Measurements from ENCODE around the gene SARDH. TPM values are rescaled to one million over a fixed set of nuclear protein-coding genes. Genes with fewer than 3 reads are reported as not detected.

The SARDH gene
- total RNA-seq, 1 donor from 2014 or later = 12.9 TPM

GRCh38 chr9:133681658-133682306 is 56.4 kb downstream of the SARDH start:
- no peak for DNase-seq (ENCODE audit: low spot score in 2 of 2, unreplicated experiment in 2 of 2)
- Mint-ChIP-seq H3K36me3 (no peaks in the 10 kb centered on the region), H3K4me1 (peaks cover 13% of the 10 kb centered on the region), H3K27ac (no peak overlapping the region), H3K4me3 (no peak overlapping the region), H3K9me3 (no peaks in the 10 kb centered on the region), H3K27me3 (ENCODE audit: low read depth) (no peaks in the 10 kb centered on the region)
- TF ChIP-seq CTCF (IDR thresholded peaks at IDR 0.05; ENCODE audit: unreplicated experiment) = no peak

DNA sequence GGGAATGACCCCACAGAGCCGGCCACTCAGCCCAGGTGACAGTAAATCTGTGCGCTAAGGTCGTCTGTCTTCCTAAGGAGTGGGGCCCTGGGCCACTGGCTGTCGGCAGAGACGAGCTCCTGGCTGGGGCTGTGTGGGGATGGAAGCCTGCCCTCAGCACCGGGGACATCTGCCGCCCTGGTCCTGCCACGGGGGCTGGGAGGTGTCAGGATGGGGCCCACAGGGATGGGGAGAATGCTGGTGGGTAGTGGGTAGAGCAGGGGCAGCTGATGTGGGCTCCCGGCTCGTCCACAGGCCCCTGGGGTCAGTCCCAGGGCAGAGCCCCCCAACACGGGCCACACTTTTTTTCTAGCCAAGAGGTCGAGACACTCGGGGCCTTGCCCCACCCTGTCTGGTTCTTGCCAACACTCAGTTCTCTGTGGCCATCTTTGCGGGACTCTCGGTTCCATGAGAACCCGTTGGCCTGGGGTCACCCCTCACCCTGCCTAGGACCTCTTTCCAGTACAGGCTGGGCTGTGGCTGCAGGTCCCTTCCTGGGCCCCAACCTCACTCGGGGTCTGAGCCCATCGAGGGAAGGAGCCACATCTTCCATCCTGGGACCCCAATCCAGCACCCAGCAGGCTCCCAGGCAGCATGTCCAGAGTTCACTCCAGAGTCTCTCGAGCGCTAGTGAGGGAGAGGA is 57.0 kb downstream of the SARDH start:
- Mint-ChIP-seq H3K4me3 (no peak overlapping the region), H3K36me3 (no peaks in the 10 kb centered on the region)
- no peak for TF ChIP-seq CTCF (IDR thresholded peaks at IDR 0.05; ENCODE audit: unreplicated experiment)

DNA sequence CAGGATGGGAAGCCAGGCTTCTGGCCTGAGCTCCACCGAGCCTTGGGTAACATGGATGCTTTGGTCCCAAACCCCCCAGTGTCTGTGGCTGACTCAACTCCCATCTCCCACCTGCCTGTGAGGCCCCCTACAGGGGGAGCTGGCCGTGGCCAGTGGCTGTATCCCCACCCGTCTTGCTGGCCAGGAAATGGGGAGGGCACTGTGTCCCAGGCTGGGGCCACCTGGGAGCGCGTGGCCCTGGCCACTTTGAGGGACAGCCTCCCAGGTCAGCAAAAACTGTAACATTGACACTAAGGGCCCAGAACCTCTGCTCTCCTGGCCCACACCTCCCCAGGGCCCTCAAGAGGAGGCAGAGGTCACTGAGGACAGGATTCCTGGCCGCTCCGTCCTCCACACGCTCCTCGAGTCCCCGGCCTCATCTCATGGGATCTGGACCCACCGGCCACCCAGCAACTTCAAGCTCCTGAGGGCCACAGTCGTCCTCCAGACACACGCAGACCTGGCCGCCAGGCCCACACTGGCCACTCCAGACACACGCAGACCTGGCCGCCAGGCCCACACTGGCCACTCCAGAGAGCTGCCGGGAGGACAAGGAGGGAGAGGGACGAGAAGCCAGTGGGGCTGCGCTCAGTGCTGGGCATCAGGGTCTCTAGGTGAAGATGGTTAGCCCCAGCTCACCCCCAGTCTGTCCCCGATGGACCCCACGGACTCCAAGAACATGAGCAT is 57.7 kb downstream of the SARDH start:
- Mint-ChIP-seq H3K9me3 (no peaks in the 10 kb centered on the region), H3K27ac (no peak overlapping the region), H3K27me3 (ENCODE audit: low read depth) (no peaks in the 10 kb centered on the region), H3K4me3 (no peak overlapping the region), H3K4me1 (peaks cover 19% of the 10 kb centered on the region), H3K36me3 (no peaks in the 10 kb centered on the region)
- DNase-seq (ENCODE audit: low spot score in 2 of 2, unreplicated experiment in 2 of 2) = no peak
- no peak for TF ChIP-seq CTCF (IDR thresholded peaks at IDR 0.05; ENCODE audit: unreplicated experiment)

More for the DNA sequence above, 57.0 kb downstream of the SARDH start:
- no peak overlapping the region for H3K27ac Mint-ChIP-seq
- H3K9me3 Mint-ChIP-seq = no peaks in the 10 kb centered on the region
- DNase-seq (ENCODE audit: low spot score in 2 of 2, unreplicated experiment in 2 of 2) = no peak
- H3K27me3 Mint-ChIP-seq (ENCODE audit: low read depth) = no peaks in the 10 kb centered on the region
- H3K4me1 Mint-ChIP-seq = peaks cover 17% of the 10 kb centered on the region

DNA sequence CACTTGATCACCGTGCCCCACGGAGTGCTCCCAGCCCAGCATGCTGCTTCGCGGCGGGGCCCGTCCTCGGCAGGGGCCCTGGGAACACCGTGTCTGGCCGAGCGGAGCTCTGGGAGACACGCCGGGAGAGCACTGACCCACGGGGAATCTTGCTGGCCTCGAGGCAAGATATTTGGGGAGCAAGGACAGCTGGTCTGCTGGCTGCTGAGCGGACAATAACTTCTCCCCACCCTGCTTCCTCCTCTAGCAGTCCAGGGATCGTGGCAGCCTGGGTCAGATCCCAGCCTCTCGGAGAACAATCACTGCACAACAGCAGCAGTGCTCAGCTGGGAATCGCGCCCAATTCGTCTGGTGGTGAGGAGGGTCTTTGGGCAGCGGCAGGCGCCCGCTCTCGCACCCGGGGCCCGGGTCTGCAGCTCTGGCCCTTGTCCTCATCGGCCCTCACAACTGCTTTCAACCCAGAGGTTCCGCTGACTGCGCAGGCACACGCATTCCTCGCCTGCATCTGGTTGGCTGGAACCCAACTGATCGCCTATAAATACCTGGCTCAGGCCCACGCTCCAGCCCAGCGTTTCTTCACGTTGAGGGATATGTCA is 58.6 kb downstream of the SARDH start:
- no peak overlapping the region for H3K27ac Mint-ChIP-seq
- H3K27me3 Mint-ChIP-seq (ENCODE audit: low read depth) = no peaks in the 10 kb centered on the region
- no peaks in the 10 kb centered on the region for H3K9me3 Mint-ChIP-seq
- no peak for DNase-seq (ENCODE audit: low spot score in 2 of 2, unreplicated experiment in 2 of 2)
- H3K4me3 Mint-ChIP-seq = no peak overlapping the region
- no peaks in the 10 kb centered on the region for H3K36me3 Mint-ChIP-seq
- TF ChIP-seq CTCF (IDR thresholded peaks at IDR 0.05; ENCODE audit: unreplicated experiment) = no peak
- peaks cover 19% of the 10 kb centered on the region for H3K4me1 Mint-ChIP-seq

DNA sequence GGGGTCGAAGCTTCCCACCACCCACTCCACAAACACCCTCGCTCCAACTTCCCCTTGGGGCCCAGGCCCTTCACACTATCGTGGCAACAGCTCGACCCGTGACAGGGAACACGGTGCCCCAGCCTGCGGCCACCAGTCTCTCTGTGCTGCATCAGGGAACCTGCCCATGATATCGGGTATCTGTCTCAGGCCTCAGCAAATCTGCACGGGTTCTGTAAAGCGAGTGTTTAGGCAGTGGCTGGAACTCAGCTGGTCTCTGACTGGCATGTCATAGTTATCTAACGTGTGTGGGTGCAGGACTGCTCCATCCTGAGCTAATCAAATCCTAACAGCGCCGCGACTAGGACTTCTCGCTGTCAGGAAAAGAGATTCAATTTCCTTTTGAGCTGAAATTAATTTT is 59.1 kb downstream of the SARDH start:
- no peak for TF ChIP-seq CTCF (IDR thresholded peaks at IDR 0.05; ENCODE audit: unreplicated experiment)
- H3K36me3 Mint-ChIP-seq = no peaks in the 10 kb centered on the region
- H3K27ac Mint-ChIP-seq = no peak overlapping the region
- no peaks in the 10 kb centered on the region for H3K27me3 Mint-ChIP-seq (ENCODE audit: low read depth)
- peaks cover 16% of the 10 kb centered on the region for H3K4me1 Mint-ChIP-seq
- no peak for DNase-seq (ENCODE audit: low spot score in 2 of 2, unreplicated experiment in 2 of 2)
- no peak overlapping the region for H3K4me3 Mint-ChIP-seq
- H3K9me3 Mint-ChIP-seq = no peaks in the 10 kb centered on the region

All from mesothelial cell of epicardium (in vitro differentiated cells).